22Rv1 (cell line): ENCODE results near the gene CASP10.
"Not testable (repeated sequence)": the region's sequence is repeated elsewhere in the genome, so short reads cannot be mapped to it uniquely, and the experiment has no call there.

Experiments used
- H3K27ac ChIP-seq: fragments of 450-650 bp; 2 replicates; pipeline ENCODE4 v1.5.1; 2017
- ZFX ChIP-seq: fragments of 450-650 bp; IDR thresholded peaks from 2 replicates; pipeline ENCODE4 v1.6.1; 2017; ENCODE audit warnings: antibody characterized with exemption, borderline replicate concordance
- TF ChIP-seq, protein P1 (sequence below): fragments of 450-650 bp; IDR thresholded peaks from 2 replicates; pipeline ENCODE4 v1.5.1; 2017; ENCODE audit warnings: mild to moderate bottlenecking

The CASP10 gene

DNA sequence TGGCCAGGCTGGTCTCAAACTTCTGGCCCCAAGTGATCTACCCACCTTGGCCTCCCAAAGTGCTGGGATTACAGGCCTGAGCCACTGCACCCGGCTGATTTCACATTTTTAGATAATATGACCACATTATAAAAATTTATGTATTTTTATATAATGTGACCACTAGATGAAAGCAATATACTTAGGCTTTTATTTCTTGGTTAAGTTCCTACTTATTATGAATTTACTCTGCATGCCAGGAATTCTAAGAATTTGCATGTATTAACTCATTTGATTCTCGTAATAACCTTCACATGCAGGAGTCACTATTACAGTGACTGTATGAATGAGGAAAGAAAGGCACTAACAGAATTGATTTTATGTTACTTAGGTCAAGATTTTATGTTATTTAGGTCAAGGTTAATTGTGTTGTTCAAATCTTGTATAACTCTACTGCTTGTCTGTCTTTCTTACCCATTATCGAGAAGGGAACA is 51.8 kb downstream of the CASP10 start:
- no peak overlapping the region for H3K27ac ChIP-seq
- TF ChIP-seq, protein P1, sequence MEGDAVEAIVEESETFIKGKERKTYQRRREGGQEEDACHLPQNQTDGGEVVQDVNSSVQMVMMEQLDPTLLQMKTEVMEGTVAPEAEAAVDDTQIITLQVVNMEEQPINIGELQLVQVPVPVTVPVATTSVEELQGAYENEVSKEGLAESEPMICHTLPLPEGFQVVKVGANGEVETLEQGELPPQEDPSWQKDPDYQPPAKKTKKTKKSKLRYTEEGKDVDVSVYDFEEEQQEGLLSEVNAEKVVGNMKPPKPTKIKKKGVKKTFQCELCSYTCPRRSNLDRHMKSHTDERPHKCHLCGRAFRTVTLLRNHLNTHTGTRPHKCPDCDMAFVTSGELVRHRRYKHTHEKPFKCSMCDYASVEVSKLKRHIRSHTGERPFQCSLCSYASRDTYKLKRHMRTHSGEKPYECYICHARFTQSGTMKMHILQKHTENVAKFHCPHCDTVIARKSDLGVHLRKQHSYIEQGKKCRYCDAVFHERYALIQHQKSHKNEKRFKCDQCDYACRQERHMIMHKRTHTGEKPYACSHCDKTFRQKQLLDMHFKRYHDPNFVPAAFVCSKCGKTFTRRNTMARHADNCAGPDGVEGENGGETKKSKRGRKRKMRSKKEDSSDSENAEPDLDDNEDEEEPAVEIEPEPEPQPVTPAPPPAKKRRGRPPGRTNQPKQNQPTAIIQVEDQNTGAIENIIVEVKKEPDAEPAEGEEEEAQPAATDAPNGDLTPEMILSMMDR = no peak
- TF ChIP-seq ZFX = no peak

DNA sequence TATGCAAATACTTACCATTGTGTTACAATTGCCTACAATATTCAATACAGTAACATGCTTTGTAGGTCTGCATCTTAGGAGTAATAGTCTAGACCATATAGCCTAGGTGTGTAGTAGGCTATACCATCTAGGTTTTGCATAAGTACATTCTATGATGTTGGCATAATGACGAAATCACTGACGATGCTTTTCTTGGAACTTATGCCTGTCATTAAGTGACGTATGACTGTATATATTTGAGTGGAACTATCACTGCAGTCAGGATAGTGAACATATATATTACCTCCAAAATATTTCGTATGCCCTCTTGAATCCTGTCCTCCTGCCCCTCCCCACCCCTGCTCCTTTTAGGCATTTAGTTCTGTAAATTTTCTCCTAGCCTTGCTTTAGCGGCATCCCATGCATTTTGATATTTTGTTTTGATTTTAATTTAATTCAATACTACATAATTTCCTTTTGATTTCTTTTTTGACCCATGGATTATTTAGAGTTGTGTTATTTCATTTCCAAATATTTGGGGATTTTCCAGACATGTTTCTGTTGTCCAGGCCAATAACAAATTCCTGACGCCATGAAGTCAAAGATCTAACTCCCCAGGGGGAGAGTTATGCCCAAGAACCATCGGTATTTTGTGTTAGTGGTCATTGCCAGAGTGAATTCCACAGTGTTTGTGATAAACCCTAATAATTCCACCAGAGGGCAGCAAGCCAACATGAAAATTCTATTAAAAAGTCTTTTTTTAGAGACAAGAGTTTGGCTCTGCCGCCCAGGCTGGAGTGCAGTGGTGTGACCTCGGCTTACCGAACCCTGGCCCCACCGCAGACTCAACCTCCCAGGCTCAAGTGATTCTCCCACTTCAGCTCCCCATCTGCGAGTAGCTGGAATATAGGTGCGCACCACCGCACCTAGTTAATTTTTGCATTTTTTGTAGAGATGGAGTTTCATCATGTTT is 53.2 kb downstream of the CASP10 start:
- TF ChIP-seq, protein P1 = peak; percentile 73
- TF ChIP-seq ZFX = no peak
- H3K27ac ChIP-seq = no peak overlapping the region

DNA sequence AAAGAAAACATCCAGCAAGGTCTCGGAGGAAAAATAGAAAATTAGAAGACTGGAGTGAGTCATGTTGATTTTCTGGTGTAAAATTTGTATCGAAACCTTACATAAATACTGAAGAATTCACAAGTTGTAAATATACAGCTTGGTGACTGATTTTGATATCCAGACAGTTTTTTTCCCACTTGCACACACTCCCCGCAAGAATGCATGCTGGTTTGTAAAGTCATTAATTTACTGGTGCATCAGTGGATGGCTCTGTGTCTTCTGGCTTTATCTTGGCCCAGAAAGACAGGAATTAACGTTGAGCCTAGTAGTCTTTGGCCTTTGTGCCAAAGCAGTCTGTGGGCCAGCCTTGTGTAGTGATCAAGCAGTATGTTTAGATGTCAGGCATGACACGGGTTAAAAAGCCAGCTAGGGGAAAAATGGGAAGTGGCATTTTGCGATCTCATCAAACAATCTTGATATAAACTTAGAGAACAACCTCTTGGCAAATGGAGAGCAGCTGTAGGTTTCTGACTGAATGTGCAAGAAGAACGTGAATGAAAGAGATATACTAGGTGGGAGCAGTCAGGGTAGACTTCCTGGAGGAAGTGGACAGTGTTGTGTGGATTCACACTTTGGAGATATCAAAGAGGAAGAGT is 54.7 kb downstream of the CASP10 start:
- H3K27ac ChIP-seq = no peak overlapping the region
- TF ChIP-seq ZFX = no peak
- TF ChIP-seq, protein P1 = no peak

DNA sequence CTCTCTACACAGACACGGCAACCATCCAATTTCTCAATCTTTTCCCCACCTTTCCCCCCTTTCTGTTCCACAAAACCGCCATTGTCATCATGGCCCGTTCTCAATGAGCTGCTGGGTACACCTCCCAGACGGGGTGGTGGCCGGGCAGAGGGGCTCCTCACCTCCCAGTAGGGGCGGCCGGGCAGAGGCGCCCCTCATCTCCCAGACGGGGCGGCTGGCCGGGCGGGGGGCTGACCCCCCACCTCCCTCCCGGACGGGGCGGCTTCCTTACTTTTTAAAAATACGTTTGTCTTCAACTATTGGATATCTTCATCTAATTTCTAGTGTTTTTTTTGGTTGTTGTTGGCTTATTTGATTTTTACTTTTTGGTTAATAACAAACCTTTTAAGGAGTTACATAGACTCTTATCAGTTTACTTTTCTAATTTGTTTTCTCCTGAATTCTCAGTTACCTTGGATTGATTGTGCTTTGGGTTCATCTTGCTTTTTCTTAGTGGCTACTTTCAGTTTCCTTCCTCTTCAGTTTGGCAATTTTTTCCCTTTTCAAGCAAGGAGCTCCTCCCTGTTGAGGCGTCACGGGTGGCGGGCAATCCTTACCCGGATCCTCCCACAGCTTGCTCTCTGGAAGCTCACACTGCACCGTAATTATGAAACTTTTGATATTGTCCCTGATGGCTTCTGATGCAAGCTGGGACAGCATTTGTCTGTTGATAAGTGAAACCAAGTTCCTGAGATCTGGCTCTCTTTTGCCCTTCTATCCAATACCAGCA is 56.4 kb downstream of the CASP10 start:
- H3K27ac ChIP-seq = not testable (repeated sequence)

DNA sequence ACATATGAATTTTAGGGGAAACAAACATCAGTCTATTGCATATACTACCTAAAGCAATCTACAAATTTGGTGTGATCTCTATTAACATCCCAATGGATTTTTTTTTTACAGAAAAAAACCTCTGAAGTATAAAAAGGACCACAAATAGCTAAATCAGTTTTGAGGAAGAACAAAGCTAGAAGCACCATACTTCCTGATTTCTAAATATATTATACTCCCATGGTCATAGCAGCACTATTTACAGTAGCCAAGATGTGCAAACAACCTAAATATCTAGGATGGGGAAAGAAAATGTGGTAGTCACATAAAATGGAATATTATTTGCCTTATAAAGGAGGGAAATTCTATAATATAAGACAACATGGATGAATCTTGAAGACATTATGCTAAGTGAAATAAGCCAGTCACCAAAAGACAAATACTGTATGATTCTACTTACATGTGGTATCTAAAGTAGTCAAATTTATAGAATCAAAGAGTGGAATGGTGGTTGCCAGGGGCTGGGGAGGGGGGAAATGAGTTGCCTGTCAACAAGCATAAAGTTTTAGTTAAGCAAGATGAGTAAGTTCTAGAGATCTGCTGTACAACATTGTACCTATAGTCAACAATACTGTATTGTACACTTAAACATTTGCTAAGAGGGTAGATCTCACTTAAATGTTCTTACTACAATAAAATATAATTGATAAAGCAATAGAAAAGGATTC is 59.8 kb downstream of the CASP10 start:
- H3K27ac ChIP-seq = no peak overlapping the region
- TF ChIP-seq ZFX = no peak
- TF ChIP-seq, protein P1 = no peak

DNA sequence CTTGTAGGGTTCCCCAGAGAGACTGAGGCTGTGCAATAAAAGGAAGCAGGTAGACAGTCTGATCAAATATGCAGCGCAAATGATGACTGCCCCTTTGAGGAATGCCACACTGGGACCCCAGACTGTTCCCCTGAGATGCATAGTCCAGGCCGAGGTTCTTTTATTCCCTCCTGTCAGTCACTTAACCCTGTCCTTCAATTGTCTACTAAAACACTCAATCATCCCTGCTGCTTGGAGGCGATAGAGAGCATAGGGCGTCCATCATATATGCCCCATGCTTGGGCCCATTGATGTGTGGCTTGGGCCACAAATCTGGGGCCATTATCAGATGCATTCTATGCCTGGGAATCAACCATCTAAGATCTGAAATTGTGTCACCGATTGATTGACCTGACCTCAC is 61.9 kb downstream of the CASP10 start:
- H3K27ac ChIP-seq = no peak overlapping the region
- TF ChIP-seq, protein P1 = no peak
- TF ChIP-seq ZFX = no peak

DNA sequence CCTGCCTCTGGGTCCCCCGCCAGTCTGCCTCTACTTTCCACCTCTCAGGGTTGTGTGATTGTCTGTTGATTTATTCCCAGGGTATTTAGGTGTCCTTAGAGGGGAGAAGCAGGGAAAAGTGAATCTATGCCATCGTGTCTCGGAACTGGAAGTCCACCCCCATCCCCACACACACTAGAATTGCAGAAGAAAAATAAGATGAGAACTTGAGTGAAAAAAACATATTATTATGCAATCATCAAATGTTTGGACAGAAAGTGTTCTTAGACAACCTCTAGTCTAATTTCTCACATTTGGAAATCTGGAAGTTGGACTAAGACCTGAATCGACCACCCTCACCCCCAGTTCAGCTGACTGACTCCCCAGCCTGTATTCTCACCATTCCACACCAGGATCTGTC is 63.3 kb downstream of the CASP10 start:
- H3K27ac ChIP-seq = no peak overlapping the region
- TF ChIP-seq ZFX = no peak
- TF ChIP-seq, protein P1 = no peak
